Measurements from ENCODE around the gene CRK.

DNA sequence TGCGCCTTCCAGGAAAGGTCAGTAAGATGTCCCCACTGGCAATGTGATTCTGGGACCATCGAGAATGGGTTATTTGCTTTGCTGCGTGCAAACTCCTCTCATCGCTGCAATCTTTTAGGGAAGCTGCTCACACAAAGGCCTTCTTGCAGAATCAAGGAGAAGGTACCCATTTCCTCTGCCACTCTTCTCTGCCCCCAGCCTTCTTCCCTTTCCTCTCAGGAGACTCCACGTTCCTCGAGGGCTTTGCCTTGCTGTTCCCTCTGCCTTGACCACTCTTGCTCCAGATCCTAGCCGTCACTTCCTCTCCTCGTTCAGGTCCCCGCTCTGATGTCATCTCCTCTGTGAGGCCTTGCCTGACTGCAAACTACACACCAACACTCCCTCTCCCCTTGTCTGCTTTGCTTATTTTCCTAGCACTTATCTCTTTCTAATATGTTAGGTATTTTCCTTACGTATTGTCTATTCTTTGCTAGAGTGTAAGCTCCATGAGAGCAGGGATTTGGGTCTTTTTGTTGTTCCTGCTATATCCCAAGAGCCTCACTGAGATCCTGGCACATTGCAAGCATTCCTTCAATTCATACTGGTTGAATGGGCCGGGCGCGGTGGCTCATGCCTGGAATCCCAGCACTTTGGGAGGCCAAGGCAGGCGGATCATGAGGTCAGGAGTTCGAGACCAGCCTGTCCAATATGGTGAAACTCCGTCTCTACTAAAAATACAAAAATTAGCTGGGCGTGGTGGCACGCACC lies 5.3 kb upstream of the CRK start:
- TF ChIP-seq, protein P1, sequence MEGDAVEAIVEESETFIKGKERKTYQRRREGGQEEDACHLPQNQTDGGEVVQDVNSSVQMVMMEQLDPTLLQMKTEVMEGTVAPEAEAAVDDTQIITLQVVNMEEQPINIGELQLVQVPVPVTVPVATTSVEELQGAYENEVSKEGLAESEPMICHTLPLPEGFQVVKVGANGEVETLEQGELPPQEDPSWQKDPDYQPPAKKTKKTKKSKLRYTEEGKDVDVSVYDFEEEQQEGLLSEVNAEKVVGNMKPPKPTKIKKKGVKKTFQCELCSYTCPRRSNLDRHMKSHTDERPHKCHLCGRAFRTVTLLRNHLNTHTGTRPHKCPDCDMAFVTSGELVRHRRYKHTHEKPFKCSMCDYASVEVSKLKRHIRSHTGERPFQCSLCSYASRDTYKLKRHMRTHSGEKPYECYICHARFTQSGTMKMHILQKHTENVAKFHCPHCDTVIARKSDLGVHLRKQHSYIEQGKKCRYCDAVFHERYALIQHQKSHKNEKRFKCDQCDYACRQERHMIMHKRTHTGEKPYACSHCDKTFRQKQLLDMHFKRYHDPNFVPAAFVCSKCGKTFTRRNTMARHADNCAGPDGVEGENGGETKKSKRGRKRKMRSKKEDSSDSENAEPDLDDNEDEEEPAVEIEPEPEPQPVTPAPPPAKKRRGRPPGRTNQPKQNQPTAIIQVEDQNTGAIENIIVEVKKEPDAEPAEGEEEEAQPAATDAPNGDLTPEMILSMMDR (IDR thresholded peaks at IDR 0.05): no peak
- no peak for TF ChIP-seq POLR2A (IDR thresholded peaks at IDR 0.05)
